Ecto neural progenitor cell (in vitro differentiated cells): ENCODE data around the gene WDR6.
"Not testable (repeated sequence)": the region's sequence is repeated elsewhere in the genome, so short reads cannot be mapped to it uniquely, and the experiment has no call there.

Experiments
- DNase-seq: peaks from one replicate; pipeline ENCODE4 v3.0.0-alpha.2; 2018; ENCODE audit warnings: low spot score

The WDR6 gene

DNA sequence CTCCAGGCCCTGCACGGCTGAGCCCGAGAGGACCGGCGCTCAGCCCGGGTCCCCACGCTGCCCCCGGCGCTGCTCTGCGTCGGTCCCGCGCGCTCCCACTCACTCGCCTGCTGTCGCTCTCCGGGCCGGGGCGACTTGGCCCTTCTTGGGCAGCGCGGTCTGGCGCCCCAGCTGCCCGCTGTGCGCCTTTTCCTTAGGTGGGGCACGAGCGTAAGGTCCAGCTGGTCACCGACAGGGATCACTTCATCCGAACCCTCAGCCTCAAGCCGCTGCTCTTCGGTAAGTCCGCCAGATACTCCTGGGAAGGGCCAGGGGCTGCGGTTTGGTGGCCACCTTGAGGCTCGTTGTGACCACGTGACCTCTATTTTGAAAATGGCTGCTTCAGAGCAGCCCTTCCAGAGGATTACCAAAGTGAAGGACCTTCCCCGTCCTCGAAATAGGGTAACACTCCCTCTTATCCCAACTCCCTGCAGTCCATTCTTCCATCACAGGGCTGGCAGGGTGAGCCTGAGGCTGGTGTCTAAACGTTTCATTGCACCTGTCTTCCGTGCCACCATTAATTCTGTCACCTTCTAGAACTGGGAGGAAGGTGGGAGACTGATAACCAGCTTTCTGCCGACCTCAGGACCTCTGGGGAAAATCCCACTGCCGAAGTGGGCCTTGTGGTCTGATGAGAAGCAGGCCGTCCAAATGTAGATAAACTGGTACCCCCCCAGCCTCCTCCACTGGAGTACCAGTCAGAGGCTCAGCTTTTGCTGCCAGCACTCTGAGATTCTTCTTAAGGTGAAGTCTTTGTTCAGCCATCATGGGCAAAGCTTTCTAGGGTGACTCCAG, 16.3 kb upstream of the WDR6 start:
- peak; percentile 66 for DNase-seq

DNA sequence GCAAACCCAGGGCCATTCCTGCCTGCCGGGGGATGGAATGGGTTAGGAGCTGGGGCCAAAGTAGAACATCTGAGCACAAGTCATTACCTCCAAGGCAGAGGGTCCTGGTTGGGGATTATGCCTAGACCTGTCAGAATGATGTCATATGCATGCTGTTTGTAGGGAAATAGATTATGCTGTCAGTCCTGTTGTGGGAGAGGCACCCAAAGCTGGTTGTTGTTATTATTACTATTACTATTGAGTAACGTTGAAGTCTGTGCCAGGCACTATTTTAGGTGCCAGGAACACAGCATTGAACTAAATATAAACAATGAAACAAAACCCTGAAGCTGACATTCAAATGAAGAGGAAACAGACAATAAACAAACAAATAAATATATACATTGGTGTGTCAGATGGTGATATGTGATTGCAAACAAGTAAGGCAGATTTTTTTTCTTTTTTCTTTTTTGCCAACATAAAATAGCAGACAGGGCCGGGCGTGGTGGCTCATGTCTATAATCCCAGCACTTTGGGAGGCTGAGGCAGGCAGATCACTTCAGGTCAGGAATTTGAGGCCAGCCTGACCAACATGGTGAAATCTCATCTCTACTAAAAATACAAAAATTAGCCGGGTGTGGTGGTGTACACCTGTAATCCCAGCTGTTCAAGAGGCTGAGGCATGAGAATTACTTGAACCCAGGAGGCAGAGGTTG, 15.2 kb upstream of the WDR6 start:
- no peak for DNase-seq

- DNase-seq = no peak
Observed at GRCh38 chr3:48993834-48994233, 13.4 kb upstream of the WDR6 start.

DNA sequence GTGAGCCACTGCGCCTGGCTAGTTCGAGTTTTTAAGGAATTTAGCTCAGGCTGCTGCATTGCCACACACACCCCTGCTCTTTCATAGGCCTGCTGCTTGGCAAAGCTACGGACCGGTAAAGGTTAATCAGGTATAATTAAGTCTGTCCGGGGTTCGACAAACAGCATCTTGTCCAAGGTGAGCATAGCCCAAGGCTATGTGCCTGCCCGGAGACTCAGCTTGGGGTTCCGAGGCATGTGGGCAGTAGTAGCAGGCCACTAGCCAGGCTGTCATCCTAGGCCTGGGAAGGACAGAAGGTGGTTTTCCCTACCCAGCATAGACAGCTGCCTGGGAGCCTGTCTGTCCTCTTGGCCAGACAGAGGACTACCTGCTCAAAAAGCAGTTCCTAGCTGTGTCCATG, 10.6 kb upstream of the WDR6 start:
- no peak for DNase-seq

GRCh38 chr3:48997102-48997635, 10.0 kb upstream of the WDR6 start:
- no peak for DNase-seq

GRCh38 chr3:48997714-48998637, 9.2 kb upstream of the WDR6 start:
- DNase-seq = peak; percentile 75

GRCh38 chr3:48999085-48999858, 7.9 kb upstream of the WDR6 start:
- no peak for DNase-seq

- DNase-seq = no peak
Observed at GRCh38 chr3:49001155-49001554, 6.0 kb upstream of the WDR6 start.

DNA sequence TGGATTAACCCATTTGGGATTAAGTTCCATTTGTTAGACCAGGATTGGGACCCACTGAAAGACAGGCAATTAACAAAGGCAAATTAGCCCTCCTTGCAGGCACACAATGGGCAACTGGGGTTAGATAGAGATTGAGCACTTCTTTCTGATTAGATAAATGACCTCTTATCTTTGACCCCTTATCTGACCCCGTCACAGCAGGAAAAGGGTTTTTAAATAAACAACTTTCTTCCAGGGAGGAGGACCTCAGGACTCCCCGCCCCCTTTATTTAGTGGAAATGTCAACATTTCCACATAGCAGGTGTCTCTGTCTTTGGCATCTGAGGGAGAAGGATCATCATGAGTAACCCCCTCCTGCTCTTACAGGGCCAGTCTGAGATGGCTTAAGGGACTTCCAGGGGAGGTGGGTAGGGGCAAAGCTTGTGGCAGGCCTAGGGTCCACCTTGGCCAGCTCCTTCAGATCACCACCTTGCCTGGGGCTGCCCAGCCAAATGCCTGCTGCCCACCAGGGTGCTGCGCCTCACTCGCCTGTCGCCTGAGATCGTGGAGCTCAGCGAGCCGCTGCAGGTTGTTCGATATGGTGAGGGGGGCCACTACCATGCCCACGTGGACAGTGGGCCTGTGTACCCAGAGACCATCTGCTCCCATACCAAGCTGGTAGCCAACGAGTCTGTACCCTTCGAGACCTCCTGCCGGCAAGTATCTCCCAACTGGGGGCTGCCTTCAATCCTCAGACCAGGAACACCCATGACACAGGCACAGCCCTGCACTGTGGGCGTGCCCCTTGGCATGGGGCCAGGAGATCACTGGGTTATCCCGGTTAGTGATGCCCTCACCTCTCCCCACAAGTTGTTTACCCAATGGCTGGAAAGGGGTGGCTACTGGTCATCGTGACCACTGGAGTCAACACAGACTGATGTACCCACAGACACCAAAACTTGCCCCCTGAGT, 2.6 kb upstream of the WDR6 start:
- no peak for DNase-seq

GRCh38 chr3:49005303-49005680, 1.9 kb upstream of the WDR6 start:
- DNase-seq = no peak

- no peak for DNase-seq
Observed at GRCh38 chr3:49005998-49006397, 1.2 kb upstream of the WDR6 start.

DNA sequence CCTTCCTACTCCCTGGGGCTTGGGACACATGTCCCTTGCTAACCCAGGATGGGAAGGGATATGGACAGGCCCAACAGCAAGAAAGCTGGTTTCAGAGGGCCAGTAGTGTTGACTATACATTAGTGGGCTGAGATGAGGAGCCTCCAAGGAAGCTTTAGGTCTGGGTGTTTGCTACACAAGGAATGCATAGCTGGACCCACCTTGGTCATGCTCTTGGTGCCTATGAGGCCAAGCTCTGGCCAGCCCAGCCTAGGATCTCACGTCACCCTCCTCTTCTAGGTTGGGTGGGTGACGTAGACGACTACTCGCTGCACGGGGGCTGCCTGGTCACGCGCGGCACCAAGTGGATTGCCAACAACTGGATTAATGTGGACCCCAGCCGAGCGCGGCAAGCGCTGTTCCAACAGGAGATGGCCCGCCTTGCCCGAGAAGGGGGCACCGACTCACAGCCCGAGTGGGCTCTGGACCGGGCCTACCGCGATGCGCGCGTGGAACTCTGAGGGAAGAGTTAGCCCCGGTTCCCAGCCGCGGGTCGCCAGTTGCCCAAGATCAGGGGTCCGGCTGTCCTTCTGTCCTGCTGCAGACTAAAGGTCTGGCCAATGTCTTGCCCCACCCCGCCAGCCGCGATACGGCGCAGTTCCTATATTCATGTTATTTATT, 653 bp upstream of the WDR6 start:
- DNase-seq = no peak

DNA sequence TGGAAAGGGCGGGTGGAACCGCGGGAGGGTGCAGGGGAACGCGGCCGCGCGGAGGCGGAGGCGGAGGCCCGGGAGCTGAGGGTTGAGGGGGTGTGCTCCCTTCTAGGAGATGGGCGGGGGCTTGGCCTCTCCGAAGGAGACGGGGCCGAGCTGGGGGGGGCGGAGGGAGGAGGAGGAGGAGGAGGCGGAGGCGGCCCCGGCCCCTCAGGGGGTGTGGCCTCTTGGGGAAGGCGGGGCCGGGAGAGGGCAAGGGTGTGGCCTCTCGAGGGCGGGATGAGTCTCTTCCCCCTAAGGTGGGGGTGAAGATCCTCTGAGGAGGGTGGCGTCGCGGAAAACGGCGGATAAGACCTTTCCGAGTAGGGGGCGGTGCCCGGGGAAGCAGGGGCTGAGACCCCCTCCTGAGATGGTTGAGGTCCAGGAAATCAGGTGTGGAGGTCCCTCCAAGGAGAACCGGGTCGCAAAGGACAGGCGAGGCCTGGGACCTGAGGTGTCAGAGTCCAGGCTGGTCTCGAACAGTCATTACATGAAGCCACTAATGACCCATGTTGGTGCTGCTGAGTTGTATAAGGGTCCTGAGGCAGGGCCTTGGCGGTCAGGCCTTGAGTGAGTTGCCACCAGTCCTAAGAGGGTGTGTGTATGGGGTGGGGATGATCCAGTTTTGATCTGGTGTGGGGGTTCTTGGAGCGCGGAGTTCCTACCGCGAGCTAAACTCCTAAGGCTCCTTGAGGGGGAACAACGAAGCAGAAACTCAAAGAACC, 759 bp downstream of the WDR6 start:
- DNase-seq = peak; percentile 96

DNA sequence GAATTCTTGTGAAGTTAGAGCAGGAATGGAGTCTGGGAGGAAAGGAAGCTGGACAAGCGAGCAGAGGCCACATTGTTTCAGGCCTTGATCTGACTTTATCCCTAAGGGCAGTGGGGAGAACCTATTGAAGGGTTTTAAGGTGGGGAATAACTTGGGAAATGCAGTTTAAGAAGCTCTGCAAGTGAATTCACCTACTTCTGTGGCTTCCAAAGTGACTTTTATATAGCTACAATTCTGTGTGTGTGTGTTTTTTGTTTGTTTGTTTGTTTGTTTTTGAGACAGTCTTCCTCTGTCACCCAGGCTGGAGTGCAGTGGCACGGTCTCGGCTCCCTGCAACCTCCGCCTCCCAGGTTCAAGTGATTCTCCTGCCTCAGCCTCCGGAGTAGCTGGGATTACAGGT, 1.4 kb downstream of the WDR6 start:
- not testable (repeated sequence) for DNase-seq

- no peak for DNase-seq
Observed at GRCh38 chr3:49009396-49009795, 2.2 kb downstream of the WDR6 start.

DNA sequence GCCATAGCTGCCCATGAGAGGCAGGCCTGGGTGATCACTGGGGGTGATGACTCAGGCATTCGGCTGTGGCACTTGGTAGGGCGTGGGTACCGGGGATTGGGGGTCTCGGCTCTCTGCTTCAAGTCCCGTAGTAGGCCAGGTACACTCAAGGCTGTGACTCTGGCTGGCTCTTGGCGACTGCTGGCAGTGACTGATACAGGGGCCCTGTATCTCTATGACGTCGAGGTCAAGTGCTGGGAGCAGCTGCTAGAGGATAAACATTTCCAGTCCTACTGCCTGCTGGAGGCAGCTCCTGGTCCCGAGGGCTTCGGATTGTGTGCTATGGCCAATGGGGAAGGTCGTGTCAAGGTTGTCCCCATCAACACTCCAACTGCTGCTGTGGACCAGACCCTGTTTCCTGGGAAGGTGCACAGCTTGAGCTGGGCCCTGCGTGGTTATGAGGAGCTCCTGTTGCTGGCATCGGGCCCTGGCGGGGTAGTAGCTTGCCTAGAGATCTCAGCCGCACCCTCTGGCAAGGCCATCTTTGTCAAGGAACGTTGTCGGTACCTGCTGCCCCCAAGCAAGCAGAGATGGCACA, 5.3 kb downstream of the WDR6 start:
- DNase-seq = no peak

- no peak for DNase-seq
Observed at GRCh38 chr3:49013113-49013737, 6.0 kb downstream of the WDR6 start.
